ENCODE data around the gene PDE10A.

DNA sequence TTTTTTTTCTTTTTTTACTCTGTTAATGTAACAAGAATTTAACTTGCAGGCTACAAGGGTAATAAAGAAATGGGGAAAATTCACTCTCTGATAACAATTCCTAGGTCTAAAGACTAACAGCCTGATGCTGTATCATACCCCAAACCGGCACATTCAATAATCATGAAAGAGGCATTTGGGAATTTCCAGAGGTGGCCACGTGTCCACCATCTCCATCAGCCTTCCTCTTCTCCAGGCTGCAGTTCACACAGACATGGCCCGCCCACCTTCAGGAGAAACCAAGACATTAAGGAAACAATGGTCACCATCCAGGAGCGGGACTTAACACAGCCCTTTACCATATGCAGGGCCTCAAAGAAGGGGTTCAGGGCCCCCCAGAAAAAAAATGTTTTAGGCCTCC is 44.8 kb downstream of the PDE10A start:
- no peak for TF ChIP-seq REST (IDR thresholded peaks at IDR 0.05; ENCODE audit: insufficient read depth in 1 of 2, low read depth in 2 of 2, low read length in 2 of 2)
- no peak for TF ChIP-seq POLR2AphosphoS5 (IDR thresholded peaks at IDR 0.05; ENCODE audit: low read depth, low read length)
- no peak for TF ChIP-seq TAF1 (IDR thresholded peaks at IDR 0.05; ENCODE audit: borderline replicate concordance, insufficient read depth, low read length)
- TF ChIP-seq SIN3A (IDR thresholded peaks at IDR 0.05; ENCODE audit: borderline replicate concordance, insufficient read depth, low read length): no peak

Data from PFSK-1 (cell line).